ENCODE results near the gene MYBPC1. TPM values are rescaled to one million over a fixed set of nuclear protein-coding genes. Genes with fewer than 3 reads are reported as not detected.
"Not testable (repeated sequence)": the region's sequence is repeated elsewhere in the genome, so short reads cannot be mapped to it uniquely, and the experiment has no call there.

Gene MYBPC1
- polyA plus RNA-seq, 1 donor = 3,952 TPM

GRCh38 chr12:101654442-101654841 lies 59.7 kb downstream of the MYBPC1 start:
- DNase-seq (ENCODE audit: low read depth) = no peak

- no peak for DNase-seq (ENCODE audit: low read depth)
Measured at GRCh38 chr12:101655393-101655792, 60.6 kb downstream of the MYBPC1 start.

GRCh38 chr12:101660662-101661061 lies 65.9 kb downstream of the MYBPC1 start:
- not testable (repeated sequence) for DNase-seq (ENCODE audit: low read depth)

- no peak for DNase-seq (ENCODE audit: low read depth)
Measured at GRCh38 chr12:101663298-101663697, 68.5 kb downstream of the MYBPC1 start.

- no peak for DNase-seq (ENCODE audit: low read depth)
Measured at GRCh38 chr12:101664992-101665391, 70.2 kb downstream of the MYBPC1 start.

- no peak for DNase-seq (ENCODE audit: low read depth)
Measured at GRCh38 chr12:101666052-101666728, 71.4 kb downstream of the MYBPC1 start.

GRCh38 chr12:101667591-101667990 lies 72.8 kb downstream of the MYBPC1 start:
- DNase-seq (ENCODE audit: low read depth) = no peak

- no peak for DNase-seq (ENCODE audit: low read depth)
Measured at GRCh38 chr12:101670007-101670671, 75.4 kb downstream of the MYBPC1 start.

- no peak for DNase-seq (ENCODE audit: low read depth)
Measured at GRCh38 chr12:101671157-101671791, 76.5 kb downstream of the MYBPC1 start.

- no peak for DNase-seq (ENCODE audit: low read depth)
Measured at GRCh38 chr12:101671833-101672232, 77.1 kb downstream of the MYBPC1 start.

GRCh38 chr12:101675555-101675954 lies 80.8 kb downstream of the MYBPC1 start:
- no peak for DNase-seq (ENCODE audit: low read depth)

GRCh38 chr12:101676497-101676896 lies 81.7 kb downstream of the MYBPC1 start:
- DNase-seq (ENCODE audit: low read depth) = not testable (repeated sequence)

GRCh38 chr12:101678081-101678480 lies 83.3 kb downstream of the MYBPC1 start:
- no peak for DNase-seq (ENCODE audit: low read depth)

GRCh38 chr12:101680240-101680639 lies 85.5 kb downstream of the MYBPC1 start:
- DNase-seq (ENCODE audit: low read depth) = no peak

GRCh38 chr12:101680647-101681046 lies 85.9 kb downstream of the MYBPC1 start:
- DNase-seq (ENCODE audit: low read depth) = no peak

- DNase-seq (ENCODE audit: low read depth) = not testable (repeated sequence)
Measured at GRCh38 chr12:101681627-101682026, 86.9 kb downstream of the MYBPC1 start.

GRCh38 chr12:101685092-101685491 lies 90.3 kb downstream of the MYBPC1 start:
- no peak for DNase-seq (ENCODE audit: low read depth)

- no peak for DNase-seq (ENCODE audit: low read depth)
Measured at GRCh38 chr12:101686176-101686575, 91.4 kb downstream of the MYBPC1 start.

- no peak for DNase-seq (ENCODE audit: low read depth)
Measured at GRCh38 chr12:101690544-101691098, 95.8 kb downstream of the MYBPC1 start.

GRCh38 chr12:101691503-101692096 lies 96.8 kb downstream of the MYBPC1 start:
- no peak for DNase-seq (ENCODE audit: low read depth)

GRCh38 chr12:101694297-101694848 lies 99.6 kb downstream of the MYBPC1 start:
- no peak for DNase-seq (ENCODE audit: low read depth)

- no peak for DNase-seq (ENCODE audit: low read depth)
Measured at GRCh38 chr12:101694986-101695385, 100.2 kb downstream of the MYBPC1 start.
